Measurements from ENCODE around the gene SGMS1.

Gene SGMS1

DNA sequence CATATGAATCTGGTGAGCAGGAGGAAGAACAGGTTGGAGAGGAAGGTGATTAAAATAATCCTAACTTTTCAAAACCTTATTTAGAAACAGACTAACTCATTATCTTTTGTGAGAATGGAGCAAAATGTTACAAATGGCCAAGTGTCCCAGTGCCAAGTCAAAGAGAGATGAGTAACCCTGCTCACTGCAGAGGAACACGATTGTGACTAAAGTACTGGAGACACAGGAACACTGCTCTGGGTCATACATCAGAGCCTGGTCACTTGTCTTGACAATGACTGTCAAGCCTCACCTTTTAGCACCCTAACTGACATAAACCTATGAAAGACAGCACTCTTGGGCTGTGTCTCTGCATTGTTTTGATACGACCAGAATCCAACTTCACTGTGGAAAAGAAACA is 108.8 kb downstream of the SGMS1 start:
- in situ Hi-C loops (cut with HindIII; ENCODE audit: low pct_ligation_motif_present, low sequenced_read_pairs): no loop called here
- no peaks in the 10 kb centered on the region for H3K36me3 ChIP-seq (replicated peaks)
- no peak for TF ChIP-seq CTCF (IDR thresholded peaks at IDR 0.05; ENCODE audit: low read depth, low read length, missing control alignments)
- H3K4me3 ChIP-seq (ENCODE audit: low read depth, low read length): no peak overlapping the region
- no peaks in the 10 kb centered on the region for H3K27me3 ChIP-seq (replicated peaks)
- DNase-seq: no peak
- H3K27ac ChIP-seq: no peak overlapping the region

DNA sequence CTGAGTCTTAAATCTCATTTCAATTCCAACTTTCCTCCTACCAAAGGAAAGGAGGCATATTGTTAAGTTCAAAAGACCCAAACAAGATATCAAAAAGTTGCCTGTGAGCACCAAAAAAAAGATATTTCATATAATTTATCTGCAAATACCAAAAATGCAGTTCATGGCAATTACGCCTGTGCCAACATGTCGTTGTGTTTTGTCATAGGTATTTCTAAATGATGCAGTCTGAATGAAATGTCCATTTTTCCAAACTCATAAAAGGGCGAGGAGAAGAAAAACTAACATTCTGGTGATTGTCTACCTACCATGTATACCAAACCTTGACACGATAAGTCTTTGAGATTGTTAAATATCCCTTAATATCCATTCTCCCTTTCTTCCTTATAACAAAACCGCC is 109.8 kb downstream of the SGMS1 start:
- no peak overlapping the region for H3K4me3 ChIP-seq (ENCODE audit: low read depth, low read length)
- DNase-seq: no peak
- H3K27ac ChIP-seq: no peak overlapping the region
- H3K36me3 ChIP-seq (replicated peaks): no peaks in the 10 kb centered on the region
- in situ Hi-C loops (cut with HindIII; ENCODE audit: low pct_ligation_motif_present, low sequenced_read_pairs): no loop called here
- no peaks in the 10 kb centered on the region for H3K27me3 ChIP-seq (replicated peaks)
- no peak for TF ChIP-seq CTCF (IDR thresholded peaks at IDR 0.05; ENCODE audit: low read depth, low read length, missing control alignments)

DNA sequence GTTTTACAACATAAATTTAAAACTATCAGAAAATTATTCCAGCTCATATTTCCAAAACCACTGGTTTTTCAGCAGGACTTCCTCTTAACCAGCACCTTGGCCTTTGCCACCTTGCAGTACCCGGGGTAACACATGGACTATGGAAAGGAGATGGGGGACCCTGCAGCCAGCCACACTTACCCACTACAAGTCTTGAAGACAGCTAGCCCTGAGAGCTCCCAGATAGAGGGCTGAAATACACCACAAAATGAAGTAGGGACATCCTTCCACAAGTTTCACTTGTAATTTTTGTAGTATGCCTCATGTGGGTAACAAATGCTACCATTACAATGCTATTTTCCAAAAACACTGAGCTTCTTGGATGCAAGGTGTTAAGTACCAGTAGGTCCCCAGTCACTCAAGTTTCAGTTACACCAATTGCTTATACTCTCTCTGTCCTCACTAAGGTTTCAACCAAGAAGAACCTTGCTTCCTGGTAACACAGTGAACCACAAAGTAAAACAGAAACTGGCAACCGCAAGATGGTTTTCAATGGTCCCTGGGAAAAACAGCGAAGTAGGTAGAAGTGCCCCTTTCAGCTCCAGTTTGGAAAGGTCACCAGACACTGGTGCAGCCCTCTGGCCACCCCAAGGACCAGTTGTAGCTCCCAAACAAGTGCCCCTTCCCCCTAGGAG is 110.9 kb downstream of the SGMS1 start:
- no peak for DNase-seq
- in situ Hi-C loops (cut with HindIII; ENCODE audit: low pct_ligation_motif_present, low sequenced_read_pairs): no loop called here
- no peak overlapping the region for H3K27ac ChIP-seq
- no peak overlapping the region for H3K4me3 ChIP-seq (ENCODE audit: low read depth, low read length)
- no peak for TF ChIP-seq CTCF (IDR thresholded peaks at IDR 0.05; ENCODE audit: low read depth, low read length, missing control alignments)
- H3K36me3 ChIP-seq (replicated peaks): no peaks in the 10 kb centered on the region
- H3K27me3 ChIP-seq (replicated peaks): no peaks in the 10 kb centered on the region

DNA sequence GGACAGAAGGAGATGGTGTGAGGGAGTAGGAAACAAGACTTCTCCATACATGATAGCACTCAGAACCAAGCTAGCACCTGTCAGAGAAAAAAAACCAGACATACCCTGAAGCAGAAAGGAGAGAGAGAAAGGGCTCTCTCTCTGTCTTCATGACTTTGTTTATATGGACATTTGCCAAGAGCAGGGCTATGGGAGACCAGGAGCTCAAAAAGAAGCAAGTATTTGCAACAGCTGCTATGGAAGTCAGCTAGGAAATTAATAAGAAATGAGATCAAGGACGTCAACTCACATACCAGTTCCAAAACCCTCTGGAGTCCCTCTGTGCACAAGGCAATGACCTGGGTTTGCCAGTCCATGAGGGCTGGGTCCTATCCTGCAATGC is 111.6 kb downstream of the SGMS1 start:
- H3K4me3 ChIP-seq (ENCODE audit: low read depth, low read length): no peak overlapping the region
- H3K27ac ChIP-seq: no peak overlapping the region
- in situ Hi-C loops (cut with HindIII; ENCODE audit: low pct_ligation_motif_present, low sequenced_read_pairs): no loop called here
- no peaks in the 10 kb centered on the region for H3K36me3 ChIP-seq (replicated peaks)
- no peaks in the 10 kb centered on the region for H3K27me3 ChIP-seq (replicated peaks)
- TF ChIP-seq CTCF (IDR thresholded peaks at IDR 0.05; ENCODE audit: low read depth, low read length, missing control alignments): no peak
- DNase-seq: no peak

- Histone ChIP-seq H3K4me3 (ENCODE audit: low read depth, low read length) (no peak overlapping the region), H3K27ac (no peak overlapping the region), H3K36me3 (replicated peaks) (no peaks in the 10 kb centered on the region), H3K27me3 (replicated peaks) (no peaks in the 10 kb centered on the region)
- no peak for TF ChIP-seq CTCF (IDR thresholded peaks at IDR 0.05; ENCODE audit: low read depth, low read length, missing control alignments)
- in situ Hi-C loops (cut with HindIII; ENCODE audit: low pct_ligation_motif_present, low sequenced_read_pairs): no loop called here
- peak; percentile 47 for DNase-seq
Measured at GRCh38 chr10:50511492-50512213, 112.1 kb downstream of the SGMS1 start.

Measured in brain microvascular endothelial cell (primary cell).